Gastrocnemius medialis (tissue), 4 donors: ENCODE data around the gene PARN.

ENCODE experiments used
- CTCF ChIP-seq, 5 experiments: fragments of 450-650 bp in 3 of 5; fragments of 200-600 bp in 2 of 5; sonication (generic) in 2 of 5; IDR thresholded peaks in 4 of 5; conservative IDR thresholded peaks in 1 of 5; 1 replicate in 4 of 5; 2 replicates in 1 of 5; pipeline ENCODE4 v1.5.1; 2016 to 2019; ENCODE audit warnings: antibody characterized with exemption in 5 of 5, mild to moderate bottlenecking in 3 of 5, moderate library complexity in 3 of 5
- POLR2A ChIP-seq, 2 donors: fragments of 450-650 bp; IDR thresholded peaks; one replicate each; pipeline ENCODE4 v1.6.1; 2017; ENCODE audit warnings: antibody characterized with exemption in 2 of 2, mild to moderate bottlenecking in 2 of 2, moderate library complexity in 2 of 2

DNA sequence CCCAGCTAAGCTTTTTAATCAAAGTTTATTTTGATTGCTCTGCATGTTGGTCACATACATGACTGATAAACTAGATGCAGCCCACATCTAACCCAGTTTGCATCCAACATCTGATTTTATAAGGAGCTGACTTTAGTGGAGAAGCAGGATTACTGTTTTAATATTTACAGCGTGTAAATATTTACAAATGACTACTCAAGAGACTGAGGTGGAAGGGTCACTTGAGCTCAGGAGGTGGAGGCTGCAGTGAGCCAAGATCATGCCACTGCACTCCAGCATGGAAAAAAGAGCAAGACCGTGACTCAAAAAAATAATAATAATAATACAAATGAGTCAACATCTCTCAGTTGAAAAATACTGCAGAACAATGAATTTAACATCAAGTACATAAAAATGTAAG is 50.8 kb downstream of the PARN start:
- TF ChIP-seq CTCF (IDR thresholded peaks at IDR 0.05 in 4 of 5, conservative IDR thresholded peaks at IDR 0.05 in 1 of 5) (no peak), POLR2A (IDR thresholded peaks at IDR 0.05) (no peak)
